Ovary (tissue), 9 donors: Measurements from ENCODE around the gene DGKD. TPM values are rescaled to one million over a fixed set of nuclear protein-coding genes. Genes with fewer than 3 reads are reported as not detected.

Experiments
- DNase-seq, 5 donors: peaks; one replicate each; pipeline ENCODE4 v3.0.0-alpha.2; 2019 to 2020
- H3K27ac ChIP-seq, 2 donors: fragments of 200-600 bp; one replicate each; pipeline versions ENCODE4 v1.5.1 to v1.8.0; 2019 to 2022
- H3K27me3 ChIP-seq: fragments of 200-600 bp; one replicate; pipeline ENCODE4 v1.8.0; 2022
- H3K36me3 ChIP-seq: fragments of 200-600 bp; sonication (generic); one replicate; pipeline ENCODE4 v1.5.1; 2019
- H3K4me1 ChIP-seq: one replicate; pipeline ENCODE4 v1.8.1; 2013; ENCODE audit warnings: mild to moderate bottlenecking, moderate library complexity; ENCODE audit not compliant: insufficient read depth
- H3K4me3 ChIP-seq: fragments of 200-600 bp; sonication (generic); one replicate; pipeline ENCODE4 v1.5.1; 2017
- H3K9me3 ChIP-seq, 2 donors: fragments of 200-600 bp in 1 of 2; sonication (generic) in 1 of 2; one replicate each; pipeline versions ENCODE4 v1.5.1 to v1.8.1; 2013 to 2019; ENCODE audit warnings: mild to moderate bottlenecking in 1 of 2, moderate library complexity in 1 of 2
- EP300 ChIP-seq: sonication (generic); formaldehyde crosslinking; IDR thresholded peaks from one replicate; pipeline ENCODE4 v1.6.1; 2017; ENCODE audit warnings: antibody characterized with exemption
- POLR2A ChIP-seq: fragments of 450-650 bp; IDR thresholded peaks from one replicate; pipeline ENCODE4 v1.6.1; 2017; ENCODE audit warnings: antibody characterized with exemption, mild to moderate bottlenecking, moderate library complexity
- WGBS, 3 donors: extraction: QIAGEN DNeasy Blood & Tissue Kit in 1 of 3; methylation state at CpG; one replicate each; pipeline versions ENCODE4 v1.1.5 to v1.1.7; 2013 to 2017; 5-methylcytosine and 5-hydroxymethylcytosine counted together
- intact Hi-C, 4 donors: fragments of 100-400 bp; cut with DNase I; formaldehyde crosslinking; loops; one replicate each; pipeline versions ENCODE4 v1.11.0 to v1.15.1; 2022 to 2023
- polyA plus RNA-seq, 2 donors: library from polyadenylated mRNA; stranded (reverse); fragments of 200-250 nt in 1 of 2; fragments of 350-450 nt in 1 of 2; fragmentation: Illumina TruSeq in 1 of 2; extraction: RNeasy Lipid Tissue Mini Kit (QIAGEN cat#74804) in 1 of 2; gene quantifications; one replicate each; pipeline ENCODE4 v1.2.3, GENCODE V29; 2013 to 2014
- total RNA-seq, 7 donors: library from RNA; depleted of rRNA in 2 of 7; stranded (reverse); fragments of >200 nt in 2 of 7; fragmentation: NEBNext Ultra II Directional in 3 of 7; extraction: Animal tissue kit (Norgen Biotek cat#: 25700) in 3 of 7; gene quantifications; one replicate each; pipeline versions ENCODE4 v1.1.0 to v1.2.4, GENCODE V29; 2016 to 2023
- TF ChIP-seq, protein P1 (sequence below), 3 donors: fragments of 450-650 bp in 2 of 3; fragments of 200-600 bp in 1 of 3; IDR thresholded peaks; one replicate each; pipeline versions ENCODE4 v1.5.1 to v1.8.0; 2016 to 2022; ENCODE audit warnings: antibody characterized with exemption in 3 of 3, mild to moderate bottlenecking in 1 of 3
- donor health status: DM: no; HTN: no; CAD: no; lungs with moderate emphysema.
- donor health status: DM: no; HTN: no; CAD: no.
- donor health status: Bipolar disorder and iron deficiency.
- donor health status: DM: yes; HTN: yes; CAD: no.
- donor health status: DM: no; HTN: no; CAD: no.
- donor health status: DM: yes; HTN: yes; CAD: no.

DGKD gene
- total and polyA plus RNA-seq, 9 donors = 9.4 to 81.8 (median 36.3) TPM

- intact Hi-C loops = no loop called here
- no peaks in the 10 kb centered on the region for H3K9me3 ChIP-seq
- TF ChIP-seq, protein P1, sequence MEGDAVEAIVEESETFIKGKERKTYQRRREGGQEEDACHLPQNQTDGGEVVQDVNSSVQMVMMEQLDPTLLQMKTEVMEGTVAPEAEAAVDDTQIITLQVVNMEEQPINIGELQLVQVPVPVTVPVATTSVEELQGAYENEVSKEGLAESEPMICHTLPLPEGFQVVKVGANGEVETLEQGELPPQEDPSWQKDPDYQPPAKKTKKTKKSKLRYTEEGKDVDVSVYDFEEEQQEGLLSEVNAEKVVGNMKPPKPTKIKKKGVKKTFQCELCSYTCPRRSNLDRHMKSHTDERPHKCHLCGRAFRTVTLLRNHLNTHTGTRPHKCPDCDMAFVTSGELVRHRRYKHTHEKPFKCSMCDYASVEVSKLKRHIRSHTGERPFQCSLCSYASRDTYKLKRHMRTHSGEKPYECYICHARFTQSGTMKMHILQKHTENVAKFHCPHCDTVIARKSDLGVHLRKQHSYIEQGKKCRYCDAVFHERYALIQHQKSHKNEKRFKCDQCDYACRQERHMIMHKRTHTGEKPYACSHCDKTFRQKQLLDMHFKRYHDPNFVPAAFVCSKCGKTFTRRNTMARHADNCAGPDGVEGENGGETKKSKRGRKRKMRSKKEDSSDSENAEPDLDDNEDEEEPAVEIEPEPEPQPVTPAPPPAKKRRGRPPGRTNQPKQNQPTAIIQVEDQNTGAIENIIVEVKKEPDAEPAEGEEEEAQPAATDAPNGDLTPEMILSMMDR (IDR thresholded peaks at IDR 0.05) = no peak
- TF ChIP-seq EP300 = no peak
- no peak for TF ChIP-seq POLR2A
- H3K4me3 ChIP-seq = no peak overlapping the region
- peaks cover 11% of the 10 kb centered on the region for H3K4me1 ChIP-seq
- no peaks in the 10 kb centered on the region for H3K27me3 ChIP-seq
- peak in 2 of 5 donors; percentile 4 to 27 for DNase-seq
- WGBS, 3 donors = 92 to 94% (median 94%) methylated on average over 12 of the region's 12 CpGs
- H3K36me3 ChIP-seq = no peaks in the 10 kb centered on the region
- no peak overlapping the region for H3K27ac ChIP-seq
Measured at GRCh38 chr2:233471291-233472035, 117.2 kb downstream of the DGKD start.

DNA sequence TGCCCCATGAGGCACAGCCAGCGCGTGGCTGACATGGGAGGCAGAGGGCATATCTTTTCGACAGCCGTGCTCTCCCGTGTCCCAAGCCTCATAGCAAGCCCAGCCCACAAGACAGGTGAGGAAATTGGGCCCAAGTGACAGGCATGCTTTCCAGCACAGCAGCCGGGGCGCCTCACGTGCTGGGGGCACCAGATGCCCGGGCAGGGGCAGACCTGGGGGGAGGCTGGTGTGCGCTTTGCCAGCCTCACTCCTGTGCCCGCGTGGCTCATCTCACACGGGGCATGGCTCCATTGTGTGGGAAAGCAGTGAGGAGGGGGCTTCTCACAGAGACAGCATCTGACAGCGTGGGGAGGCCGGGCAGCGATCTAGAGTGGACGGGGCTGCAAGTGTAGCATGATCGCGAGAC, 119.1 kb downstream of the DGKD start:
- intact Hi-C loops = no loop called here
- peak in 1 of 5 donors; percentile 19 for DNase-seq
- TF ChIP-seq, protein P1 (IDR thresholded peaks at IDR 0.05) = no peak
- TF ChIP-seq EP300 (no peak), POLR2A (no peak)
- Histone ChIP-seq H3K4me3 (no peak overlapping the region), H3K27ac (no peak overlapping the region), H3K4me1 (peaks cover 11% of the 10 kb centered on the region), H3K9me3 (no peaks in the 10 kb centered on the region), H3K27me3 (no peaks in the 10 kb centered on the region), H3K36me3 (no peaks in the 10 kb centered on the region)
- WGBS, 3 donors = 93 to 94% (median 94%) methylated on average over 19 of the region's 19 CpGs

GRCh38 chr2:233473878-233474277, 119.6 kb downstream of the DGKD start:
- intact Hi-C loops = no loop called here
- H3K36me3 ChIP-seq = no peaks in the 10 kb centered on the region

DNA sequence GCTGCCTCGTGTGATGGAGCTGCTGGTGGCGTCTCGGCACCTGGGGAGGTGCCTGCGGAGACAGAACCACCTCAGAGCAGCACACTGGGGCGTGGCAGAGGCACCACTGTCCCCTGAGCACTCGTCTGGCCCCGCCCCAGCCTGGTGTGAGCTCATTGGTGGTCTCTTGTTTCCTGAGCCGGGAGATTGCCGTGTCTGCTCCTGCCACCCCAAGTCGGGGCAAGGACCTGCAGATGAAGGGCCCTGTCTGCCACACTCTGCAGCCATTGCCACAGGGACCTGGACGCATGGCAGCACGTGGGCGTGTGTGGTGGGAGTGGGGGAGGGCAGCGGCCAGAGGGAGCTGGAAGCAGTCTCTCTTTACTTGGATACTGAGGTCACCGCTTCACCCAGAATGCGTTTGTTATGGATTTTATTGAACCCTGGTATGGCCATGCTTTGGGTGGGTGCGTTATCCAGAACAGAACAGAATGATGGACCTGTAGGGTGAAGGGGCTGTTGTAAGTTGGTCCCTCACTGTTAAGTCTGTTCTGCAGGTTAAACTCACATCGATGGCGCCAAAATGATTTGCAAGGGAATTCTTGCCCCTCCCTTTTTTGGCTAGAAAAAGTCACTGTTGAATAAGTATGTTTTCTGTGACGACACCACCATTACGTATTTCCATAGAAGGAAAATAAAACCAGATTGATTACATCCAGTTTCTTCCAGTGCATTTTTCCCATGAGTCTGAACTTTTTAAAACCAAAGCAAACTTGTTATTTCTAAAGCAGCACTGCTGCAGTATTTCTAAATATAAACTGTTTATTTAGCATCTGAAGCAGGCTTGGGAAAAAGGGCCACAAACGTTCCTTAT, 120.2 kb downstream of the DGKD start:
- intact Hi-C loops = no loop called here
- no peaks in the 10 kb centered on the region for H3K9me3 ChIP-seq
- H3K36me3 ChIP-seq = no peaks in the 10 kb centered on the region
- WGBS, 3 donors = 54 to 69% (median 62%) methylated on average over 22 of the region's 22 CpGs
- no peak overlapping the region for H3K4me3 ChIP-seq
- H3K4me1 ChIP-seq = peaks cover 7% of the 10 kb centered on the region
- peak in 1 of 5 donors; percentile 26 for DNase-seq
- no peak for TF ChIP-seq POLR2A
- no peak for TF ChIP-seq EP300
- TF ChIP-seq, protein P1 (IDR thresholded peaks at IDR 0.05) = no peak
- no peaks in the 10 kb centered on the region for H3K27me3 ChIP-seq
- peak overlapping the region; percentile 24 to 35 for H3K27ac ChIP-seq

More at GRCh38 chr2:233473878-233474277, 119.6 kb downstream of the DGKD start:
- no peaks in the 10 kb centered on the region for H3K27me3 ChIP-seq
- H3K4me1 ChIP-seq = peaks cover 11% of the 10 kb centered on the region
- H3K9me3 ChIP-seq = no peaks in the 10 kb centered on the region
- TF ChIP-seq POLR2A (no peak), EP300 (no peak)
- TF ChIP-seq, protein P1 (IDR thresholded peaks at IDR 0.05) = no peak
- peak overlapping the region in 1 of 2 donors; percentile 35 for H3K27ac ChIP-seq
- 90% methylated on average over 9 to 10 of the region's 10 CpGs for WGBS, 3 donors
- H3K4me3 ChIP-seq = no peak overlapping the region
- peak in 1 of 5 donors; percentile 21 for DNase-seq
